ENCODE results near the gene FAM120C.

GRCh38 chrX:54029529-54030143, 153.4 kb downstream of the FAM120C start:
- no peak for TF ChIP-seq SMAD4 (CRISPR knock-in tag; IDR thresholded peaks at IDR 0.05)
- TF ChIP-seq ARID4B (CRISPR knock-in tag; IDR thresholded peaks at IDR 0.05; ENCODE audit: borderline replicate concordance) = no peak
- TF ChIP-seq ZNF396 (CRISPR knock-in tag; IDR thresholded peaks at IDR 0.05; ENCODE audit: borderline replicate concordance) = no peak
- TF ChIP-seq CTCF (IDR thresholded peaks at IDR 0.05) = no peak
- no peak for TF ChIP-seq CBFB (CRISPR knock-in tag; IDR thresholded peaks at IDR 0.05; ENCODE audit: low read depth)
- TF ChIP-seq MAX (CRISPR knock-in tag; IDR thresholded peaks at IDR 0.05) = no peak
